Erythroblast (primary cell): ENCODE results near the gene CACNA1C.

Source experiments
- GATA1 ChIP-seq: IDR thresholded peaks from 2 replicates; pipeline ENCODE4 v1.6.1; 2011; ENCODE audit warnings: low read depth, mild to moderate bottlenecking, control low read depth, low read length, moderate library complexity
- POLR2A ChIP-seq: IDR thresholded peaks from 2 replicates; pipeline ENCODE4 v1.6.1; 2011; ENCODE audit warnings: mild to moderate bottlenecking, low read length

- TF ChIP-seq POLR2A (no peak), GATA1 (no peak)
Observed at GRCh38 chr12:2624543-2625288, 571.9 kb downstream of the CACNA1C start.
